ENCODE results near the gene GFM1. TPM values are rescaled to one million over a fixed set of nuclear protein-coding genes. Genes with fewer than 3 reads are reported as not detected.

Gene GFM1
- 58.2 and 107 TPM in 2 replicates for total RNA-seq (2014; rRNA removed; shearing (Covaris generic))

DNA sequence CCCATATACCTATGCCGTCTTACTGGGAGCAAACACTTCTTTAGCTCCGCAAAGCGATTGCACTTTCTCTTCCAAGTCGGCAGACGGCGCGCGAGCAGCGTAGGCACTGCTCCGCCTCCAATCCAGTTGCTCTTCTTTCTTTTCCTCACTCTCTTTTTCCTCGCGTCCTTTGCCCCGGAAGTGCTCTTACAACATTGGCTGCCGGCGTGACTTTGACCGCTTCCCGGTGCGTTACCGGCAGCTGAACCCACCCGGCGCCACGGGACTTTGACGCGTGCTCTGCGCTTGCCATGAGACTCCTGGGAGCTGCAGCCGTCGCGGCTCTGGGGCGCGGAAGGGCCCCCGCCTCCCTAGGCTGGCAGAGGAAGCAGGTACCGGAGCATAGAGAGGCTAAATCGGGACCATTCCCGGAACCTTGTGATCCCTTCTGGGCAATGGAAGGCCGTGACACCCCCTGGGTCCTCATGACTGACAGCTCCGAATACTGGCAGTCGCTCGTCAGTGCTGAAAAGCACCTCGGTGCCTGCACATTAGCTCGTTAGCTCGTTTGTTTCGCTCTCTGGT is at the start of gene GFM1:
Gene GFM1, plus strand, starts transcription at position 183 of the 564 bp plus-strand sequence. Its CDS starts 108 bp downstream, at position 291.
- peak; percentile 97 for DNase-seq (ENCODE audit: low spot score)

GRCh38 chr3:158600787-158601186 is 43.5 kb upstream of the GFM1 start:
- DNase-seq (ENCODE audit: low spot score) = no peak

DNA sequence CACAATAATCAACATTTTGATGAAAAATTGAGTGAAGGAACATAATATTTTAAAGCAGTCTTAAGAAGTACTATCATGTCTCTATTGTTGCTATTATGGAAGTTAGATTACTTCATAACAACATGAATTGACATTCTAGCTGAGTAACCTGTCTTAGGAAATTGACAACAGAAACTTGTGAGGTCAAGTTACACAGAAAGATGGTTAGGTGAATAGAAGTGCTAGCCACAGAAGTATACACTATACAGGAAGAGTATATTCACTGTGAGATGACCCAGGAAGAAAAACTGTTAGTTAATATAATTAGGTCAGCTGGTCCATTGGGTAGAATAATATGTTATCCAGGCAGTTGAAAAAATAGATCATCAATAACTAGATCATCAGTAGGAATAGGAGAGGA is 42.1 kb upstream of the GFM1 start:
- no peak for DNase-seq (ENCODE audit: low spot score)

DNA sequence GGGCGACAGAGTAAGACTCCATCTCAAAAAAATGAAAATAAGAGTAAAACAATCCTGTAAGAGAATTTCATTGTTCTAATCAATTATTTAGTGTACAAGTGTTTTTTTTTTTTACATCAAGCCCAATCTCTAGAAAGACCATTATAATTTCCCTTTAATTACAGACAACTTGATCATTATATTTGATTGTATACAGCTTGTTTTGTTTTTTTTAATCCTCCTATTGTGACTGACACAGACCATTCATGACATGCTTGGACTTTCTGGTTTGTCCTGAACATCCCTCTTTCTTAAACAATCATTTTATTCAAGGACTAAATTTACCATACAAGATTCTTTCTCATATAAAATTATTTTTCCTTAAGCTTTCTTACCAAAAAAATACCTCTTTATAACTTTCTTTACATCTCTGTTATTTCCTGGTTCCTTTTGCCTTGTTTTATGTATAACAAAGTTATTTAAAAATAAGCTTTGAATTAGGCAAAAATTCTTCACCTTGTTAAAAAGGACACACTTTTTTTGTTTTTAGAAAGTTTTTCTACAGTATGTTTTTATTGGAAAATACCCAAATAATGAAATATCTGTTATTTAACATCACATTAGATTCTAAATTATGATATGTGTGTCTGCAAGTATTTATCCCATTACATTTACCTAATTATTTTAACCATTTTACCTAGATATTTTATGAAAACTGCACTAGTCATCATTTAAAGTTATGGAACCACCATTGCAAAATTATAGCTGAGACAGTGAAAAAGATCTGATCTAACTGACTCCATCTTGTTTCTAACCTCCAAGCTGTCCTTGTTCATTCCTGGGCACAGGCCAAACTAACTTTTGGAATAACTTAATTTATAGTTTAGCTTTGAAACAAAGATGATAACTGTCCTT is 26.1 kb upstream of the GFM1 start:
- no peak for DNase-seq (ENCODE audit: low spot score)

DNA sequence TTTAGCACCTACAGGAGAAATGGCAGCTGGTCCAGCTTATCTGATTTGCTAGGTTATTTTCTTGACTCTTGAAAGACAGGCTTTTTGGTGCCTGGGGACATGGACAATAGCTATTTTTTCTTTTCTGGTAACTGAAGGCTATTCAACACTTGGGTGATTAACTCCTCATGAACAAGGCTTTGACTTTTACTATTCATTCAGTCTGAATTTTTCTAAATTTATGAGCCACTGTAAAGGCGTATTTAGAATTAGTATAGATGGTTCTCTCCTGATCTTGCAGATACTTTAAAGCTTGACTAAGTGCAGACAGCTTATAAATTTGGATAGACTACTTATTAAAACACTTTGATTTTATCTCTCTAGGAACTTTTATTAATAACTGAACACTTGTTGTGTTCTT is 18.4 kb upstream of the GFM1 start:
- DNase-seq (ENCODE audit: low spot score) = no peak

DNA sequence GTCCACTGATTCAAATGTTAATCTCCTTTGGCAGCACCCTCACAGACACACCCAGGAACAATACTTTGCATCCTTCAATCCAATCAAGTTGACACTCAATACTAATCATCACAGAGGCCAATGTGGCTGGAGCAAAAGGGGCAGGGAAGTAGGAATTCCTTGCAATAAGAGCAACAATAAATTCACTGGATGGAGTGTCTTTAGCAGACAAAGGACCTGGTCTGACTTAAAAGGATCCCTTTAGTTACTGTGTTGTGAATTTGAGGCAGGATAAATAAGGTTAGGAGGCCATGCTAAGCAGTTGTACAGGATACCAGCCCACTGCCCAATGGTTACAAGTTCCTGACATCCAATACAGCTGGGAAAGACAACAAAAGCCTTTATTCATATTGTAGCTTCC is 12.3 kb upstream of the GFM1 start:
- no peak for DNase-seq (ENCODE audit: low spot score)

GRCh38 chr3:158640646-158641045 is 3.7 kb upstream of the GFM1 start:
- no peak for DNase-seq (ENCODE audit: low spot score)

DNA sequence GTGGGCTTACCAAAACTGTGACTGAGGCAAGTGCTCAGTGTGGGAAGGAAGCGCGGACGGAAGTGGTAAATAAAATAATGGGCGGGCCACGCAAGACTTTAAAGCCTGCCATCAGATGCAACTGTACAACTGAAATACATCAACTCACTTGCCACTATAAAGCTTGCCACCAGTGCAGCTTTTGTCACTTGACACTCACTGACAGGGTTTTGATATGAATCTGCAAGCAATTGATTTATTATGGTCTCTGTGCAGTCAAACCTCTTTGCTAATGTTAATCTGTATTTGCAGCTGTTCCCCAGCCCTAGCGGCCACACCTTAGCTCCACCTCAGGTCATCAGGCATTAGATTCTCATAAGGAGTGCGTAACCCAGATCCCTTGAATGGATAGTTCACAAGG is 2.3 kb upstream of the GFM1 start:
- no peak for DNase-seq (ENCODE audit: low spot score)

DNA sequence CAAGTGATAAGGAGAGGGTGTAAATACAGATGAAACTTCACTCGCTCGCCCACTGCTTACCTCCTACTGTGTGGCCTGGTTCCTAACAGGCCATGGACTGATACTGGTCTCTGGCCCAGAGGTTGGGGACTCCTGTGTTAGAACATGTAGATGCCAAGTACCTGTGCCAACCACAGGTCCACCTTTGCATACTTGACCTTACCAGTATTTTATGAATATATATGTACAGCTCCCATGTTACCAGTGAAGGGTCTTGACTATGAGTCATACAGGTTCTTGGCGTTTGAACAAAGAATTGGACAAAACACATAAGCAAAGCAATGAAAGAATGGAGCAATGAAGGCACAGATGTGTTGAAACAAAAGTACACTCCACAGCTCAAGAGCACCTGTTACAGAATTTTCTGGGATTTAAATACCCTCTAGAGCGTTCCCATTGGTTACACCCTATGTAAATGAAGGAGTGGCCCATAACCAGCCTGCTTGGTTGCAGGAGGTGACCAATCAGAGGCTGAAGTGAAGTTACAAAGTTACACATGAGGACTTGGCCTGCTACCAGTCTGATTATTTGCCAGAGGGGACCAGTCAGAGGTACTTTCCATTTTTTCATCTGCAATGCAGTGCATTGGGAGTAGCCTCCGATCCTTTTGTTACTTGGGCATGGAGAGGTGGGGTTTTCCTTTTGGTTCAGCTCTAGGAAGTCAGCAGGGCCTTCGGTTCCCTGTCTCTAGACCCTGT is 1.7 kb upstream of the GFM1 start:
- no peak for DNase-seq (ENCODE audit: low spot score)

DNA sequence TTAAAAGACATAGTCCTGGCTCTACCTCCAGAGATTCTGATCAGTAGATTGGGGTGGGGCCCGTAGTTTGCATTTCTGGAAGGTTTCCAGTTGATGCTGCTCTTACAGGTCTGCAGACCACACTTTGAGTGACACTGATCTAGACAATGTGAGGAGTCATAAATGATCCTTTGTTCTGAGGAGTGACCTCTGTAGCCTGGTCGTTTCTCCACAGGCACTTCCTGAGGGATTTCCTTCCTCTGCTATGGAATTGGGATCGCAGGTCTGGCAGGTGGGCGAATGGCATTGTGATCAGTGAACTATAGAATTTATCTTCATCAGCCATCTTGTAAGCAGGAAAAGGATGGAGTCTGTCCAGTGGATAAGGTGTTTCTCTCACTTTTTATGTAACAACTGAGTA is 5.5 kb downstream of the GFM1 start:
- no peak for DNase-seq (ENCODE audit: low spot score)

- no peak for DNase-seq (ENCODE audit: low spot score)
Observed at GRCh38 chr3:158651192-158651591, 6.9 kb downstream of the GFM1 start.

DNA sequence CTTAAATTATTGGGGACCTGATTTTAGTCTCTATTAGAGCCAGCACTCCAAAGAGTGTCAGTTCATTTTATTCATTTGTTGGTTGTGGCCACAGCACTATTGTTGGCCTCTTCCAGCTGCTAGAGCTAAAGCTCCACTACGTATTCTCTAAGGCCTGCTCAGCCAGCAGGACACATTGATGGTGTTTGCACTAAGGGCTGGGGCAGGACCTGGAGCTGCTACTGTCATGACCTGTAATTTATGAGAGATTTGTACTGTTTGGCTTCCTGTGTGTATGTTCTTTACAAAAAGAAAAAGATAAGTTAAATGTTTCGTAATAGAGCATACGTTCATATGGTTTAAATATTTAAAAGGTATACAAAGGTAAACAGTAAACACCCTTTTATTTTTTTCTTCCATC is 8.1 kb downstream of the GFM1 start:
- DNase-seq (ENCODE audit: low spot score) = no peak

DNA sequence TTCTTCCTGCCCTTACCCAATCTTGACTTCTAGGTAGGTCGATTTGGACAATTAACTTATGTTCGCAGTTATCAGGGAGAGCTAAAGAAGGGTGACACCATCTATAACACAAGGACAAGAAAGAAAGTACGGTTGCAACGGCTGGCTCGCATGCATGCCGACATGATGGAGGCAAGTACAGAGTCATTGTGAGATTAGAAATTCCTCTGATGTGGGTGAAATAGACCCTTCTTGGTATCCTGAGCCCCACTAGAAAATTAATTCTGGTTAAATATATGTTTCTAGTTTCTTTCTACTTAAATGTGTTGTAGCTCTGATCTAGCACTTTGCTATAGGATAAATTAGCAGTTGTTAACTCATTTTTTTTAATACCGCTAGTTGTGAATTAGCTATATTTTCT is 14.6 kb downstream of the GFM1 start:
- no peak for DNase-seq (ENCODE audit: low spot score)

- DNase-seq (ENCODE audit: low spot score) = peak; percentile 82
Observed at GRCh38 chr3:158659454-158660237, 15.3 kb downstream of the GFM1 start.

DNA sequence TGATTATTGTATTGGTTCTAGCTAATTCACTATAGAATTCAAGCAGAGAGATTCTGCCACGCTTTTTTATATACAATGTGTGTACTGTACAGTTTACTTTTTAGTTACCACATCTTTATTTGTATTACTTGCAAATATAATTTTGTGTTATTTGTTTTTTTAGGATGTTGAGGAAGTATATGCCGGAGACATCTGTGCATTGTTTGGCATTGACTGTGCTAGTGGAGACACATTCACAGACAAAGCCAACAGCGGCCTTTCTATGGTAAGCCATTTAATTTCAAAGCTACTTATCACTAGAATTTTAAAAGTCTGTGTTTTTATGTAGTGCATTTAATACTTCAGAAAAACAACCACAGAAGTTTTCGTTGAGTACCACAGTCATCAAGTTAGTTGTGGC is 16.4 kb downstream of the GFM1 start:
- no peak for DNase-seq (ENCODE audit: low spot score)

- no peak for DNase-seq (ENCODE audit: low spot score)
Observed at GRCh38 chr3:158663246-158663645, 18.9 kb downstream of the GFM1 start.

GRCh38 chr3:158663832-158664231 is 19.5 kb downstream of the GFM1 start:
- DNase-seq (ENCODE audit: low spot score) = no peak

DNA sequence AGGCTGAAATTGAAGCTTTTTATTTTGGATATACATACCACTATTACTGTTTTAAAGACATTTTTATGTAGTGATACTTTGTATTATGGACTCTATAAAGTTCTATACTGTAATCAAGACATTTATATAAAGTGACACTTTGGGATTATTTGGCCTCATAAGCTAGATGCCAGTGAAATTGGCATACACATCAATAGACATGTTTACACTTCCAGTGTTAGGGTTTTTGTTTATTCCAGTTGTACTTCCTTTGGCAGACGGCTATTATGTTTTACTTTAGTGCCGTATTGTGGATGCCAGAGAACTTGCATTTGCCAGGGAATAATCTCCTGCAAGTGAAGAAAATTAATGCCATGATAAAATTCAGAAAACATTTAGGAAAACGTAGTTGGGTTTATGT is 22.1 kb downstream of the GFM1 start:
- DNase-seq (ENCODE audit: low spot score) = no peak

GRCh38 chr3:158668506-158668905 is 24.2 kb downstream of the GFM1 start:
- no peak for DNase-seq (ENCODE audit: low spot score)

GRCh38 chr3:158671821-158672214 is 27.5 kb downstream of the GFM1 start:
- no peak for DNase-seq (ENCODE audit: low spot score)

GRCh38 chr3:158672215-158673176 is 28.2 kb downstream of the GFM1 start, which contains the start of gene LXN:
Gene LXN, minus strand, starts transcription at chr3:158672648. Its CDS starts 170 bp downstream, at chr3:158672478.
- DNase-seq (ENCODE audit: low spot score) = peak; percentile 3

Data from A172 (cell line).